Measurements from ENCODE around the gene OSBPL6.
A peak's percentile ranks its signal among the peaks of the same experiment; 100 is the strongest.

The OSBPL6 gene

GRCh38 chr2:178273787-178274360, 79.6 kb downstream of the OSBPL6 start:
- no peak for DNase-seq

DNA sequence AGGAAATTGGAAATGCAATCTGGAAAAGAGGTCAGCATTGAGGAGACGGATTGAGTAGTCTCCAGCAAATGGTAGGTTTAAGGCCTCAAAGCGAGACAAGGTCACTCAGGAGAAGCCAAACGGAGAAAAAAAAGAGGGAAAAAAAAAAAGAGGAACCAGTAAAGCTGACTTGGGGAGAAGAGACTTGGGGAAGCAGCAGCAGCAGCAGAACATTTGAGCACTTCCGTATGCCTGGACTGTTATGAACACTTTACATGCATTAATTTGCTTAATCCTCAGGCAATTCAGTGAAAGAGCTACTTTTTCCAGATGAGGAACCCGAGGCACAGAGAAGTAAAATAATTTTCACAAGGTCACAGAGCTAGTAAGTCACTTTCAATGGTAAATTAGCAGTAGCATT, 81.3 kb downstream of the OSBPL6 start:
- DNase-seq, result peak; percentile 56

GRCh38 chr2:178277741-178278197, 83.5 kb downstream of the OSBPL6 start:
- no peak for DNase-seq

GRCh38 chr2:178279142-178279541, 84.8 kb downstream of the OSBPL6 start:
- DNase-seq, result no peak

DNA sequence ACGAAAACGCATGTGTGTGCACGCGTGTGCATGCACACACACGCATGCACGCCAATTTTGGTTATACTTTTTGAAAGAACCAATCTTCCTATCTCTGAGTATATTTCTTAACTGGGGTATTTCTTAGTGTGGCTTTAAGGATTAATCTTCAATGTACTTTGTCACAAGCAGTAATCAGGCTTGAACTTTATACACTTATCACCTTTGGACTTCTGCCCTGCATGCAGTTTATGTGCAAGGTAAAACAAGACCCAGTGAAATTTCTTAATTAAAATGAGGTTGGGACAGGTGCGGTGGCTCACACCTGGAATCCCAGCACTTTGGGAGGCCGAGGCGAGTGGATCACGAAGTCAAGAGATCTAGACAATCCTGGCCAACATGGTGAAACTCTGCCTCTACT, 85.3 kb downstream of the OSBPL6 start:
- DNase-seq, result no peak

GRCh38 chr2:178280244-178280852, 86.0 kb downstream of the OSBPL6 start:
- peak; percentile 60 for DNase-seq

DNA sequence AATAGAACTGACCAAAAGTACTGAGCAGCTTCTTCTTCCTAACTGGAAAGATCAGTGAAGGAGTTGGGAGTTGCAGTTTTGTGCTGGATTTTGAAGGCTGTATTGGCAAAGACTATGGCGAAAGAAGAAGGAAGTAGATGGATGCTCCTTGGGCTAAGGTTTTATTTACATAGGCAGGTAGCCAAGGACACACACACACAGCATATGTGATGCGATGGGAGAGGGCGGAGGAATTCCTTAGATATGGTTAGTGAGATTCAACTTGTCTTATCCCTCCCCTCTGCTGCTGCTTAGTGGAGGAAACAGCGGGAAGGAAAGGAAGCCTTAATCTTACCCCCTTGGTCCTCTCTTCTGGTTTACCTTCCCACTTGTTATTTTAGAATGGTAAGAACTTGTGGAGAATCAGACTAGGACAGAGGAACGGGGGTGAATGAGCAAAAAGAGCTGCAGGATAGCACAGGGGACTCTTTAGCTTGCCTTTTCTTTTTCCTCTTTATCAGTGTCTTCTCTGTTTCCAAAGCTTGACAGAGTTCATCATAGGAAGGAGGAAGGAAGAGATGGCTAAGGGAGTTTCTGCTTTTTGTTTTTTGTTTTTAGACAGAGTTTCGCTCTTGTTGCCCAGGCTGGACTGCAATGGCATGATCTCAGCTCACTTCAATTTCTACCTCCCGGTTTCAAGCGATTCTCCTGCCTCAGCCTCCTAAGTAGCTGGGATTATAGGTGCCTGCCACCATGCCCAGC, 87.9 kb downstream of the OSBPL6 start:
- peak; percentile 29 for DNase-seq

- DNase-seq, result no peak
Observed at GRCh38 chr2:178283341-178283918, 89.1 kb downstream of the OSBPL6 start.

- DNase-seq, result no peak
Observed at GRCh38 chr2:178284613-178285286, 90.4 kb downstream of the OSBPL6 start.

DNA sequence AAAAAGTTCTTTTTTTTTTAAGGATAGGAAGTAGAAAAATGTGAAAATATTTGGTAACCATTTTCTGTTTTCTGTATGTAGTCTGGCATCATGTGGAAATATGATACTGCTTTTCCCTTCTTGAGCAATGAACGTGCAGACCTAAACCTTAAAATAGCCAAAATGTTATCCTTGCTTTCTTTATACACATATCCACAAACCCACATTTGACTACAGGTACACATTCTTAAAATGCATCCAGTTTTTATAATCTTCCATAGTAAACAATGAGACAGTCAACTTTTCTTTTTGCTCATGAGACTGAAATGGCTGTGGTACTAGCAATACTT, 90.9 kb downstream of the OSBPL6 start:
- DNase-seq, result no peak

GRCh38 chr2:178286636-178287035, 92.3 kb downstream of the OSBPL6 start:
- DNase-seq, result no peak

DNA sequence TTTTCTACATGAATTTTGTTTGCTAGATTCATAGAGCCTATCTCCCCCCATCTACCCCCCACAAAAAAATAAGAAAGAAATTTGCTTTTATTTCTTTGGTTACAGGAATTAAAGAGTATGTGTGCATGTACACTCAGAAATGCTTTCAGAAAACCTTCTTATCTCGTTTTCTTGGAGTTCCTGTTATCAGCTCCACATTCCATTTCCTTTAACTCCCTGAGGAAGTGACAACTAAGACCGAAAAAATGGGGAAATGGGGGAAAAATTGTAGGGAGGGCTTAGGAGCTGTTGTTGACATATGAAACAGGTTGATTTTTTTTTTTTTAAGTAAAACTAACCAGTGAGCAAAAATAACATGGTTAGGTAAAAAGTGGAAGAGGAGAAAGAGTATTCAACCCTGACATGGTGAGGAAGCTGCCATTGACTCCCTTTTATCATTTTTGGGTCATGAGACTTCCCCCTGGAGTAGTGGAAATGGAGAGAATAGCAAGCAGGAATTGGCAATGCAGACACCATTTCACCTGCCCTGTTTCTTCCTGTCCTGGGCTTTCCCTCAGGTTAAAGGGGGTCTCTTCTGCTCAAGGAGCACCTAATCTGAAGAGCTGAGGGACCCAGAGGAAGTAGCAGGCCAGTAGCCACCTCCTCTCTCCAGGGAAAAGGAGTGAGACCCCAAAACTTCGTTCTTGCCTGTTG, 93.5 kb downstream of the OSBPL6 start:
- DNase-seq, result no peak

GRCh38 chr2:178291703-178292102, 97.4 kb downstream of the OSBPL6 start:
- no peak for DNase-seq

DNA sequence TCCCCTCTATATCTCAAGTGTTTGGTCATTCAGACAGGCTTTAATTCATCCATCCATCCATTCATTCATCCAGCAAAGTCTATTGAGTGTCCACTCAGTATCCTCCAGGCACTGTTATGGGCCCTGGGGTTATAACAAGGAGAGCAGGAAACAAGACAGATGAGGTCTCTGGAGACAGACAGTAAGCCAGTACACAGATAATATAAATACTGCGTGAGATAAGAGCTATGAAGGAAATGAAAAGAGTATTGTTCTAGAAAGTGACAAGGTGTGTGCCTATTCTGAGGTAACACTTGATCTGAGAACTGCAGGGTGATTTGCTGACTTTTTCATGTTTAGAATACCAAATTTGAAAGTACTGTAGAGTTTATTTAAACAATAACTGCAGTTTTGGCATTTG, 98.3 kb downstream of the OSBPL6 start:
- DNase-seq, result no peak

- DNase-seq, result no peak
Observed at GRCh38 chr2:178295115-178295514, 100.8 kb downstream of the OSBPL6 start.

DNA sequence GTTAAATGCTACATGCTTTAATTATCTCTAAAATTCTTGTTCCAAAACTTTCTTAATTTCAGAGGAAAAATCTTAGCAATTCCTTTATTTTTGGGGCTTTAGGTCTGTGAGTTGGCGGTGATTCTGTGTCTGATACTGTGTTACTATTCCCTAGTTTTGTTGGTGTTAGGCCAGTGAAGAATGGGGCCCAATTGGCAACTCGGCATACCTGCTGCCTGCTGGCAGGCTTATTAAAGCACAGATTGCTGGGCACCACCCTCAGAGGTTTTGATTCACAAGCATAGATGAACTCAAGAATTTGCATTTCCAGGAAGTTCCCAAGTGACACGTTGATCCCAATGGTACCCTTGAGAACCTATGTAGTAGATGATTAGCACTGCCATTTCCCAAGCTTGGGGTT, 101.6 kb downstream of the OSBPL6 start:
- no peak for DNase-seq

DNA sequence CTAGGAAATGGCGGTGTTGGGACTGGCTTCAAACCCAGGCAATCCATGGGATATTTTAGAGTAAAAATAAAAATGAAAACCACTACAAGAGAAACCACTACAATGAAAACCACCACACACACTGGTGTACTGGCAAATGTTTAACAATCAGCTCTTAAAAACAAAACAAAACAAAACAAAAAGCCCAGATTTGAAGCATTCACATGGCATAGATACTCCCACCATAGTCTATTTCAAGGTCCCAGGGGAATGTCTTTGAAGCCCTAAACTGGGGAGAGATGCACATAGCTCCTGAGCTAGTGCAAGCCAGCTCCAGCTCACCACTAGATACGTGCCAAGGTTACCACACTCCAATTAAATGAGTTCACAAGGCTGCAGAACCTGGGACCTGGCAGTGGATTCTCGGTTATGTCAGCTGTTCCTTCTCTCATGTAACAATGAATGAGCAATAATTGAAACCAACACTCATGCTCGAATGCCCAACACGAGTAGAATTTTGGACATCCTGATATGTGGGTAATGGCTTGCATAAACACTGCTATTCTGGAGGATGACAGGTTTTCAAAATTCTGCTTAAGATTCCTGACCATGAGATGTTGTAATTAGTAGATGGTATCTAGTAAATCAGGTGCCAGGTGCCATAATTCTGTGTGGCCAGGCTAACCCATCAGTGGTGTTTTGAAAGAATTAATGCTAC, 102.2 kb downstream of the OSBPL6 start:
- DNase-seq, result no peak

- DNase-seq, result no peak
Observed at GRCh38 chr2:178297091-178297411, 102.7 kb downstream of the OSBPL6 start.

GRCh38 chr2:178298785-178299212, 104.5 kb downstream of the OSBPL6 start:
- no peak for DNase-seq

GRCh38 chr2:178301649-178302238, 107.4 kb downstream of the OSBPL6 start:
- no peak for DNase-seq

DNA sequence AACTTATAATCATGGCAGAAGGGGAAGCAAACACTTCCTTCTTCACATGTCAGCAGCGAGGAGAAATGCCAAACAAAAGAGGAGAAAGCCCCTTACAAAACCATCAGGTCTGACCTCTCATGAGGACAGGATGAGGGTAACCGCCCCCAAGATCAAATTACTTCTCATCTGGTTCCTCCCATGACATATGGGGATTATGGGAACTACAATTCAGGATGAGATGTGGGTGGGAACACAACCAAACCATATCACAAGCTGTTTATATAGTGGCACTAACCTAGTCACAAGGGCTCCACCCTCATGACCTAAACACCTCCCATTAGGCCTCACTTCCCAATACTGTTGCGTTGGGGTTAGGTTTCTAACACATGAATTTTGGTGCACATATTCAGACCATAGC, 110.0 kb downstream of the OSBPL6 start:
- peak; percentile 22 for DNase-seq

All from inflammatory macrophage treated with lipopolysaccharide for 4 hours (primary cell).